Psoas muscle (tissue), 8 donors: Measurements from ENCODE around the gene RB1. TPM values are rescaled to one million over a fixed set of nuclear protein-coding genes. Genes with fewer than 3 reads are reported as not detected.

Source experiments
- ATAC-seq, 4 donors: fragments of 200-7000 bp; cut with Tn5 transposase; one replicate each; pipeline ENCODE4 v1.9.1; 2020; ENCODE audit warnings: moderate library complexity in 3 of 4, mild to moderate bottlenecking in 2 of 4
- DNase-seq, 2 donors: peaks; one replicate each; pipeline ENCODE4 v3.0.0-alpha.2; 2020
- H3K27ac ChIP-seq: fragments of 200-600 bp; one replicate; pipeline ENCODE4 v1.8.0; 2022
- H3K27me3 ChIP-seq, 3 donors: fragments of 200-600 bp in 1 of 3; one replicate each; pipeline versions ENCODE4 v1.6.1 to v1.8.0; 2013 to 2022; ENCODE audit warnings: low read length in 2 of 3, mild to moderate bottlenecking in 2 of 3, moderate library complexity in 1 of 3; ENCODE audit not compliant: insufficient read depth in 3 of 3
- H3K36me3 ChIP-seq, 2 donors: fragments of 200-600 bp in 1 of 2; one replicate each; pipeline versions ENCODE4 v1.6.1 to v1.8.0; 2013 to 2022; ENCODE audit warnings: low read depth in 1 of 2, mild to moderate bottlenecking in 1 of 2, moderate library complexity in 1 of 2; ENCODE audit not compliant: insufficient read depth in 1 of 2
- H3K4me1 ChIP-seq: fragments of 200-600 bp; one replicate; pipeline ENCODE4 v1.8.0; 2022
- H3K4me3 ChIP-seq: fragments of 200-600 bp; one replicate; pipeline ENCODE4 v1.8.0; 2022; ENCODE audit warnings: mild to moderate bottlenecking
- H3K9me3 ChIP-seq: fragments of 200-600 bp; one replicate; pipeline ENCODE4 v1.8.0; 2022
- WGBS, 3 donors: extraction: QIAGEN DNeasy Blood & Tissue Kit; methylation state at CpG; one replicate each; pipeline versions ENCODE4 v1.1.6 to v1.1.7; 2013; 5-methylcytosine and 5-hydroxymethylcytosine counted together
- intact Hi-C, 2 donors: fragments of 100-400 bp; cut with DNase I; formaldehyde crosslinking; loops; one replicate each; pipeline versions ENCODE4 v1.11.0 to v1.14.2; 2022
- polyA plus RNA-seq, 3 donors: library from polyadenylated mRNA; stranded (reverse); fragments of 200-250 nt; gene quantifications; one replicate each; pipeline ENCODE4 v1.2.3, GENCODE V29; 2013
- total RNA-seq, 4 donors: library from RNA; stranded (reverse); fragmentation: NEBNext Ultra II Directional in 2 of 4; extraction: Animal tissue kit (Norgen Biotek cat#: 25700) in 2 of 4; gene quantifications; one replicate each; pipeline versions ENCODE4 v1.2.1 to v1.2.4, GENCODE V29; 2021 to 2023
- TF ChIP-seq, protein P1 (sequence below): fragments of 200-600 bp; IDR thresholded peaks from one replicate; pipeline ENCODE4 v1.8.0; 2022; ENCODE audit warnings: antibody characterized with exemption
- donor health status: healthy with polysubstance abuse.
- donor health status: DM: no; HTN: no; CAD: no; lungs with moderate emphysema.
- donor health status: Bipolar disorder and iron deficiency.
- donor health status: healthy.
- donor health status: DM: yes; HTN: yes; CAD: no.
- donor health status: DM: no; HTN: no; CAD: no.
- donor health status: DM: no; HTN: no; CAD: no.
- donor health status: DM: yes; HTN: yes; CAD: no.

RB1 gene
- total and polyA plus RNA-seq, 7 donors: 16.6 to 35.6 (median 28.0) TPM

DNA sequence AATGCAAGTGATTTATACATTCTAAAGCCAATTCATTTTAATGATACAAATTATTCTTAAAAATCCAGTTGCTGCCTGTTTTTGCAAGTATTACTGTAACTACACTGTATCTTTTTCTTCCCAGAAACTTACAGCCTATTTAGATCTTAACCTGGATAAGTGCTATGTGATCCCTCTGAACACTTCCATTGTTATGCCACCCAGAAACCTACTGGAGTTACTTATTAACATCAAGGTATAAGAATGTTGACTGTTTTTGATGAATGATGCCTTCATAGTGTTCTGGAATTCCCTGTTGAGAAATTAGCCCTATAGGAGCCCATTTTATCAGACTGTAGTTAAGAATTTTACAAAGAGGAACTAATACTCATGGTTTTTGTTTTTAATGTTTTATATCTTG lies 45.5 kb upstream of the RB1 start:
- Histone ChIP-seq H3K36me3 (peaks cover 4 to 97% of the 10 kb centered on the region in 2 donors), H3K4me1 (peaks cover 5% of the 10 kb centered on the region)
- intact Hi-C loops: no loop called here

DNA sequence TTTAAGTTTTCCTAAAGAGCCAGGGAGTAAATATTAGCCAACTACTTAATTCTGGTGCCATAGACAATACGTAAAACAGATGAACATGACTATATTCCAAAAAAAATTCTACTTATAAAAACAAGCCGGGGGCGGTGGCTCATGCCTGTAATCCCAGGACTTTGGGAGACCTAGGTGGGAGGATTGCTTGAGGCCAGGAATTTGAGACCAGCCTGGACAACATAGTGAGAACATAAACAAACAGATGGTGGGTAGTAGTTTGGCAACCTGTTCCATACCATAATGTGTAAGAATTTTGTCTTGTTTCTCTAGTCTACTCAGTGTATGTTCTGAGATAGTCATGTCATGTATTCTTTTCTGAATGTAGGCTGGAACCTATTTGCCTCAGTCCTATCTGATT lies 45.1 kb upstream of the RB1 start:
- Histone ChIP-seq H3K4me1 (peaks cover 5% of the 10 kb centered on the region), H3K27me3 (no peaks in the 10 kb centered on the region), H3K36me3 (peaks cover 4 to 100% of the 10 kb centered on the region in 2 donors), H3K27ac (no peak overlapping the region), H3K9me3 (no peaks in the 10 kb centered on the region), H3K4me3 (no peak overlapping the region)
- DNase-seq: no peak
- WGBS, 3 donors: 83 to 96% (median 95%) methylated on average over 3 of the region's 3 CpGs
- ATAC-seq: no peak
- TF ChIP-seq, protein P1, sequence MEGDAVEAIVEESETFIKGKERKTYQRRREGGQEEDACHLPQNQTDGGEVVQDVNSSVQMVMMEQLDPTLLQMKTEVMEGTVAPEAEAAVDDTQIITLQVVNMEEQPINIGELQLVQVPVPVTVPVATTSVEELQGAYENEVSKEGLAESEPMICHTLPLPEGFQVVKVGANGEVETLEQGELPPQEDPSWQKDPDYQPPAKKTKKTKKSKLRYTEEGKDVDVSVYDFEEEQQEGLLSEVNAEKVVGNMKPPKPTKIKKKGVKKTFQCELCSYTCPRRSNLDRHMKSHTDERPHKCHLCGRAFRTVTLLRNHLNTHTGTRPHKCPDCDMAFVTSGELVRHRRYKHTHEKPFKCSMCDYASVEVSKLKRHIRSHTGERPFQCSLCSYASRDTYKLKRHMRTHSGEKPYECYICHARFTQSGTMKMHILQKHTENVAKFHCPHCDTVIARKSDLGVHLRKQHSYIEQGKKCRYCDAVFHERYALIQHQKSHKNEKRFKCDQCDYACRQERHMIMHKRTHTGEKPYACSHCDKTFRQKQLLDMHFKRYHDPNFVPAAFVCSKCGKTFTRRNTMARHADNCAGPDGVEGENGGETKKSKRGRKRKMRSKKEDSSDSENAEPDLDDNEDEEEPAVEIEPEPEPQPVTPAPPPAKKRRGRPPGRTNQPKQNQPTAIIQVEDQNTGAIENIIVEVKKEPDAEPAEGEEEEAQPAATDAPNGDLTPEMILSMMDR: no peak
- intact Hi-C loops: no loop called here

More for the DNA sequence above, 45.5 kb upstream of the RB1 start:
- DNase-seq: no peak
- Histone ChIP-seq H3K9me3 (no peaks in the 10 kb centered on the region), H3K27me3 (no peaks in the 10 kb centered on the region), H3K27ac (no peak overlapping the region), H3K4me3 (no peak overlapping the region)
- ATAC-seq: no peak
- TF ChIP-seq, protein P1: no peak

DNA sequence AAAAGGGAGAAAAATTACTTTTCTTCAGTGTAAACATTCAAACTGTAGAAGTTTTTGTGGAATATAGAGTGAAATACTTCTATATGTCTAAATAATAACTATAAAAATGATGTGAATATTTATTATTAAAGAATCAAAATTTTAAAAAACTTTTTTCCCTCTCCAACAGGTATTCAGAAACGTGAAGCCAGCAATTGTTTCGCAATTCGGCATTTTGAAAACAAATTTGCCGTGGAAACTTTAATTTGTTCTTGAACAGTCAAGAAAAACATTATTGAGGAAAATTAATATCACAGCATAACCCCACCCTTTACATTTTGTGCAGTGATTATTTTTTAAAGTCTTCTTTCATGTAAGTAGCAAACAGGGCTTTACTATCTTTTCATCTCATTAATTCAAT lies 42.6 kb upstream of the RB1 start:
- Histone ChIP-seq H3K36me3 (peaks cover 7 to 95% of the 10 kb centered on the region in 2 donors), H3K9me3 (no peaks in the 10 kb centered on the region), H3K4me3 (no peak overlapping the region), H3K27ac (no peak overlapping the region), H3K4me1 (peaks cover 3% of the 10 kb centered on the region), H3K27me3 (no peaks in the 10 kb centered on the region)
- DNase-seq (no peak), ATAC-seq (no peak)
- 70 to 82% (median 73%) methylated on average over 4 of the region's 4 CpGs for WGBS, 3 donors
- TF ChIP-seq, protein P1: no peak
- intact Hi-C loops: no loop called here

DNA sequence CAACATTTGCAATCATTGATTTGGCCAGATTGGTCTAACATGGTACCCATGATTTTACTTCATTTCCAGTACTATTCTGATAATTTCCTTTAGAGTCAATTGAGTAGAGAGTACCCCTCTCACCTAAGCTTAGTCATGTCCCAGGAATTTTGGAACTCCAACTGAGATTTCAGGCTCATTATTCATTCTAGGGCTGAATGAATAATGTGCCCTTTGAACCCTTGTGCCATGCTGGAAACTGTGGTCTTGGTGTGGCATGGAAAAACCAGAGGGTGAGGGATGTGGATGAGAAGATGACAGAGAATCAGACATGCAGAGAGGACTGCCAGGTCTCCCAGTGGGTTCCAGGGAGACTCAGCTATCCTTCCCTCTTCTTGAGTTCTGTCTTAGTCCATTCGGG lies 40.4 kb upstream of the RB1 start:
- Histone ChIP-seq H3K27ac (no peak overlapping the region), H3K27me3 (no peaks in the 10 kb centered on the region), H3K4me1 (peaks cover 16% of the 10 kb centered on the region), H3K36me3 (peaks cover 2 to 73% of the 10 kb centered on the region in 2 donors), H3K9me3 (no peaks in the 10 kb centered on the region), H3K4me3 (no peak overlapping the region)
- ATAC-seq (no peak), DNase-seq (no peak)
- intact Hi-C loops: no loop called here
- WGBS, 3 donors: 85 to 92% (median 91%) methylated on average over 1 of the region's 1 CpG
- TF ChIP-seq, protein P1: no peak

DNA sequence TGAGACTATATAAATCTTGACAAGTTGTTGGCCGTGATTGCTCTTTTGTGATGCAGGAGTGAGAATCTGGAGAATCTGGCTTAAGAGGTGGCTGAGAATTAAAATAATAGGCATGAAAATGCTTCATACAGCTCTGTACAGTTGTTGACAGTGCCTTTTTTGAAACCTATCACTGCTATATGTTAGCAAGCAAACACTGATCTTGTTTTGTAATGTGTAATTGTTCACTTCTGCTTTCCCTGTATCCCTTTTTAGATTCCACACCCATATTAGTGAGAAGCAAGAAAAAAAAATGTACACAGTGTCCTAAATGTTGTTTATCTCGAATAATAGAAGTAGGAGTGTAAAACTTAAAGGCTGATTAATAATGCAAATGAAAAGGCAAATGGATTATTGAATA lies 39.5 kb upstream of the RB1 start:
- TF ChIP-seq, protein P1: no peak
- WGBS, 3 donors: 93 to 98% (median 94%) methylated on average over 2 of the region's 2 CpGs
- H3K9me3 ChIP-seq: no peaks in the 10 kb centered on the region
- ATAC-seq: no peak
- no peaks in the 10 kb centered on the region for H3K27me3 ChIP-seq
- no peak overlapping the region for H3K4me3 ChIP-seq
- intact Hi-C loops: no loop called here
- H3K36me3 ChIP-seq: peaks cover 2 to 66% of the 10 kb centered on the region in 2 donors
- H3K4me1 ChIP-seq: peaks cover 16% of the 10 kb centered on the region
- DNase-seq: no peak
- no peak overlapping the region for H3K27ac ChIP-seq
